Thymus (tissue), 11 donors: ENCODE data around the gene GFOD2. TPM values are rescaled to one million over a fixed set of nuclear protein-coding genes. Genes with fewer than 3 reads are reported as not detected.

Source experiments
- DNase-seq, 9 donors: peaks; one replicate each; pipeline ENCODE4 v3.0.0-alpha.2; 2013; ENCODE audit warnings: low spot score in 9 of 9, low read depth in 6 of 9, missing footprints in 1 of 9
- H3K27ac ChIP-seq, 2 donors: one replicate each; pipeline ENCODE4 v1.5.1; 2013; ENCODE audit warnings: control low read depth in 1 of 2, low read depth in 1 of 2, low read length in 1 of 2, mild to moderate bottlenecking in 1 of 2, moderate library complexity in 1 of 2
- H3K27me3 ChIP-seq, 2 donors: one replicate each; pipeline ENCODE4 v1.5.1; 2013; ENCODE audit warnings: low read length in 1 of 2; ENCODE audit not compliant: control insufficient read depth in 2 of 2, insufficient read depth in 1 of 2
- H3K36me3 ChIP-seq, 2 donors: one replicate each; pipeline ENCODE4 v1.5.1; 2013; ENCODE audit warnings: low read length in 1 of 2, mild to moderate bottlenecking in 1 of 2, moderate library complexity in 1 of 2; ENCODE audit not compliant: control insufficient read depth in 2 of 2, insufficient read depth in 2 of 2
- H3K4me1 ChIP-seq, 2 donors: one replicate each; pipeline ENCODE4 v1.5.1; 2013; ENCODE audit warnings: low read length in 2 of 2; ENCODE audit not compliant: control insufficient read depth in 2 of 2, insufficient read depth in 2 of 2
- H3K4me3 ChIP-seq, 2 donors: one replicate each; pipeline ENCODE4 v1.5.1; 2013; ENCODE audit warnings: low read length in 2 of 2, control low read depth in 1 of 2, mild to moderate bottlenecking in 1 of 2
- H3K9me3 ChIP-seq, 2 donors: one replicate each; pipeline ENCODE4 v1.5.1; 2013; ENCODE audit warnings: low read length in 1 of 2, mild to moderate bottlenecking in 1 of 2; ENCODE audit not compliant: control insufficient read depth in 2 of 2, insufficient read depth in 1 of 2
- WGBS: extraction: QIAGEN DNeasy Blood & Tissue Kit; methylation state at CpG from one replicate; pipeline ENCODE4 v1.1.7; 2013; 5-methylcytosine and 5-hydroxymethylcytosine counted together
- polyA plus RNA-seq: library from polyadenylated mRNA; stranded (reverse); fragments of 200-250 nt; gene quantifications from one replicate; pipeline ENCODE4 v1.2.3, GENCODE V29; 2013
- total RNA-seq: library from RNA; stranded (reverse); fragments of 120-200 nt; gene quantifications from one replicate; pipeline ENCODE4 v1.2.4, GENCODE V29; 2013
- donor health status: healthy.

Gene GFOD2
- total and polyA plus RNA-seq, 2 donors: 10.2 to 11.3 TPM

DNA sequence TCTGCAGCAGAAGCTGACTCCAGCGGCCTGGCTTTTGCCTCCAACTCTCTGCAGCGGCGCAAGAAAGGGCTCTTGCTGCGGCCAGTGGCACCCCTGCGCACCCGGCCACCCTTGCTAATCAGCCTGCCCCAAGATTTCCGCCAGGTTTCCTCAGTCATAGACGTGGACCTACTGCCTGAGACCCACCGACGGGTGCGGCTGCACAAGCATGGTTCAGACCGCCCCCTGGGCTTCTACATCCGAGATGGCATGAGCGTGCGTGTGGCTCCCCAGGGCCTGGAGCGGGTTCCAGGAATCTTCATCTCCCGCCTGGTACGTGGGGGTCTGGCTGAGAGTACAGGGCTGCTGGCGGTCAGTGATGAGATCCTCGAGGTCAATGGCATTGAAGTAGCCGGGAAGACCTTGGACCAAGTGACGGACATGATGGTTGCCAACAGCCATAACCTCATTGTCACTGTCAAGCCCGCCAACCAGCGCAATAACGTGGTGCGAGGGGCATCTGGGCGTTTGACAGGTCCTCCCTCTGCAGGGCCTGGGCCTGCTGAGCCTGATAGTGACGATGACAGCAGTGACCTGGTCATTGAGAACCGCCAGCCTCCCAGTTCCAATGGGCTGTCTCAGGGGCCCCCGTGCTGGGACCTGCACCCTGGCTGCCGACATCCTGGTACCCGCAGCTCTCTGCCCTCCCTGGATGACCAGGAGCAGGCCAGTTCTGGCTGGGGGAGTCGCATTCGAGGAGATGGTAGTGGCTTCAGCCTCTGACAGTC is 57.0 kb downstream of the GFOD2 start:
- H3K9me3 ChIP-seq: no peaks in the 10 kb centered on the region
- H3K4me3 ChIP-seq: no peak overlapping the region
- H3K27ac ChIP-seq: no peak overlapping the region
- H3K27me3 ChIP-seq: peaks cover 0 to 9% of the 10 kb centered on the region in 2 donors
- no peak for DNase-seq
- peaks cover 23 to 39% of the 10 kb centered on the region in 2 donors for H3K4me1 ChIP-seq
- 98% methylated on average over 34 of the region's 34 CpGs for WGBS
- peaks cover 24 to 30% of the 10 kb centered on the region in 2 donors for H3K36me3 ChIP-seq

- Histone ChIP-seq H3K9me3 (no peaks in the 10 kb centered on the region), H3K4me1 (peaks cover 21 to 36% of the 10 kb centered on the region in 2 donors), H3K27ac (peak overlapping the region; percentile 38 to 39), H3K27me3 (peaks cover 0 to 9% of the 10 kb centered on the region in 2 donors), H3K4me3 (peak overlapping the region; percentile 36 to 66), H3K36me3 (peaks cover 33 to 38% of the 10 kb centered on the region in 2 donors)
- 12% methylated on average over 39 of the region's 39 CpGs for WGBS
- DNase-seq: peak in 2 of 9 donors; percentile 50 to 59
Measured at GRCh38 chr16:67661101-67661761, 57.9 kb downstream of the GFOD2 start.

DNA sequence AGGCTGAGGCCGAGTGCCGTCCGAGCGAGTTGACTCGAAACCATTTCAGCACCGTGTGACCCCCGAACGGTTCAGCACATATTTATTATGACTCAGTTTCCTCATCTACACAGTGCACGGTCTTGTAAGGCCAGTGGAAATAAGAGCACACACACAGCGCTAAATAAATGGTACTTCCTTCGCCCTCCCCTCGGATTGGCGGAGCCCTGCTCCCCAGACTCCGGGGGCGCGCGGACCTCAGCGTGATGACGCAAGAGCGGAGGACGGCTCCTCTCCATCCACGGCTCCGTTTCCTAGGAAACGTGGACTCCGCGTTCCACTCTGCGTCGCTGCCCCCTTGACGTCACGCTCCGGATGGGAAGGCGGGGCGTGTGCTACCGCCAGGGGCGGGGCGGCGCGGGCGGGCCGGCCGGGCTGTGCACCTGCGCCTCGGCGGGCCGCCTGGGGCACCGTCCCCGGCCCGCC is 58.5 kb downstream of the GFOD2 start, which contains the start of gene PARD6A:
PARD6A (plus strand) TSS at position 397 of the 465 bp plus-strand sequence. CDS start 79 bp downstream, outside the sequence.
- Histone ChIP-seq H3K4me1 (peaks cover 15 to 29% of the 10 kb centered on the region in 2 donors), H3K27me3 (peaks cover 0 to 4% of the 10 kb centered on the region in 2 donors), H3K9me3 (no peaks in the 10 kb centered on the region), H3K4me3 (peak within 1 kb of the TSS; percentile 66 to 98), H3K36me3 (peaks cover 39 to 45% of the 10 kb centered on the region in 2 donors), H3K27ac (peak within 1 kb of the TSS; percentile 97 to 99)
- DNase-seq: peak; percentile 85 to 98 (median 93)
- WGBS: under 1% methylated on average over 48 of the region's 48 CpGs

DNA sequence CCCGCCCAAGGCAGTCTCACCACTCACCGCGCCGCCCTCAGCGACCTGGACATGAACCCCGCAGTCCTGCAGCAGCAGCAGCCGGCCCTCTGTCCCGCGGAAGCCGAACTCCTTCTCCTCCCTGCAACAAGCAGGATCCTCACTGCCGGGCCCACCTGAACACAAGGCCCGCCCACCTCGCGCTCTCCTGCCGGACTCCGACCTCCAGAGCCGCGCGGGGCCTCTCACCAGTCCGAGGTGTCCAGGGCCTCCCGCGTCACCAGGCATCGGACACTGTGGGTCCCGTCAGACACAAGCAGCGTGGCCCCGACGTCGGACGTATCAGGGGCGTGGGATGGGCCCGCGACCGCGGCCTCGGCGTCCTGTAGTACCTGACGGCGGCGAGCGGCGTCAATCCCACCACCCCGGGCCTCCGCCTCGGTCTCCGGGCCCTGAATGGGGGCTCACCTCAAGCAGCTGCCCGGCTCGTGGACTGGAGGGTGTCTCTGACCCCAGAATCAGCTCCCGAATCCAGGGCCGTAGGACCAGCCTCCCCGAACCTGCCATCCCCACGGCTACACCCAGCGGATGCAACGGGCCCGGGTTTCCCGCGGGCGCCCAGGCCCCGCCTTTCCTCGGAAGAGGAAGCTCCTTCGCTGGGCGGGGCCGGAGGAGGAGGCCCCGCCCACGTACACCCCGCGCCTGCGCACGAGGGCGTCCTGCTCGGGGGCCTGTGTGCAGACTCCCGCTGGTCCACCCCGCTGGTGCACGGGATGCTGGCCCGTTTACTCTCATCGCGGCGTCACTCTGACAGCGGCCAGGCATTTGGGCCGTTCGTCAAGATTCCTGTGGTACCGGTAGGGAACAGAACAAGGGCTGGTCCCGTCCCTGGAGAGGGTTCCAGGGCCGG is 59.2 kb downstream of the GFOD2 start, which contains the start of gene ACD:
ACD (minus strand) TSS at position 586 of the 889 bp plus-strand sequence; CDS start at position 546, 40 bp downstream.
- peak within 1 kb of the TSS; percentile 97 to 99 for H3K27ac ChIP-seq
- under 1% methylated on average over 83 of the region's 83 CpGs for WGBS
- peaks cover 14 to 27% of the 10 kb centered on the region in 2 donors for H3K4me1 ChIP-seq
- peak within 1 kb of the TSS; percentile 66 to 98 for H3K4me3 ChIP-seq
- DNase-seq: peak; percentile 79 to 97 (median 93)
- H3K27me3 ChIP-seq: peaks cover 0 to 4% of the 10 kb centered on the region in 2 donors
- H3K36me3 ChIP-seq: peaks cover 46 to 52% of the 10 kb centered on the region in 2 donors
- no peaks in the 10 kb centered on the region for H3K9me3 ChIP-seq

DNA sequence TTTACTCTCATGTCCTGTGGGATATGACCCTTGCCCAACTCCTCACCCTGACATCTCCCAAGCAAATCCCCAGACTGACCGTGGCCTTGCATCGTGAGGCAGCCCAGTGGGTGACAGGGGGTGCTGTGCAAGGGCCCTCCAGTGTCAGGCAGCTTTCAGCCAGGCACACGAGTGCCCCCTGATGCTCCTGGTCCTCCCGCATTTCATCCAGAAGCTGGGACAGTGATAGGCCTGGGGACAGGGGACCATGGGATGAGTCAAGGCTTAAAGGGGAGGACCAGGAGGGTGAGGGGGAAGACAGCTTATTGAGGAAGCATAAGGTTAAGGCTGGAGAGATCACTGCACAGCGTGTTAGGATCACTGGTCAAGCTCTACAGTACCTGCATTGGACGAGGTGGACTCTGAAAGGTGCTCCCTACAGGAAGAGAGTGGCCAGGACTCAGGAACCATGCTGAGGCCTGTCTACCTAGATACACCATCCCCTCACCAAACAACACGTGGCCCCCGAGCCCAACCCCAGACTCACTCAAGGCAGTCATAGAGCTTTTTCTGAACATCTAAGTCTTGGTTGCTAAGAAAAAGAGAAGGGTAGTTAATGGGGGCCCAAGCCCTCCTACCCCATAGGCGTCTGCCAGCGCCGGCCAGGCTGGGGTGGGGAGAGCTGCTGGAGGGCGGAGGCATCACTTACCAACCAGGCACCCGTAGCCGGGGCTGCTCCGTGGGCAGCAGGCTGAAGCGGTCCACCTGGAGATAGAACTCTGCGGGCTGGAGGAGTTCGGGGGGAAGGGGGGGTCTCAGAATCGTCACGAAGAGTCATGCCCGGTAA is 60.1 kb downstream of the GFOD2 start:
- peaks cover 54 to 60% of the 10 kb centered on the region in 2 donors for H3K36me3 ChIP-seq
- H3K27me3 ChIP-seq: peaks cover 0 to 9% of the 10 kb centered on the region in 2 donors
- 48% methylated on average over 21 of the region's 21 CpGs for WGBS
- H3K4me3 ChIP-seq: peak overlapping the region; percentile 66 to 98
- no peaks in the 10 kb centered on the region for H3K9me3 ChIP-seq
- H3K27ac ChIP-seq: no peak overlapping the region
- H3K4me1 ChIP-seq: peaks cover 14 to 27% of the 10 kb centered on the region in 2 donors
- no peak for DNase-seq

DNA sequence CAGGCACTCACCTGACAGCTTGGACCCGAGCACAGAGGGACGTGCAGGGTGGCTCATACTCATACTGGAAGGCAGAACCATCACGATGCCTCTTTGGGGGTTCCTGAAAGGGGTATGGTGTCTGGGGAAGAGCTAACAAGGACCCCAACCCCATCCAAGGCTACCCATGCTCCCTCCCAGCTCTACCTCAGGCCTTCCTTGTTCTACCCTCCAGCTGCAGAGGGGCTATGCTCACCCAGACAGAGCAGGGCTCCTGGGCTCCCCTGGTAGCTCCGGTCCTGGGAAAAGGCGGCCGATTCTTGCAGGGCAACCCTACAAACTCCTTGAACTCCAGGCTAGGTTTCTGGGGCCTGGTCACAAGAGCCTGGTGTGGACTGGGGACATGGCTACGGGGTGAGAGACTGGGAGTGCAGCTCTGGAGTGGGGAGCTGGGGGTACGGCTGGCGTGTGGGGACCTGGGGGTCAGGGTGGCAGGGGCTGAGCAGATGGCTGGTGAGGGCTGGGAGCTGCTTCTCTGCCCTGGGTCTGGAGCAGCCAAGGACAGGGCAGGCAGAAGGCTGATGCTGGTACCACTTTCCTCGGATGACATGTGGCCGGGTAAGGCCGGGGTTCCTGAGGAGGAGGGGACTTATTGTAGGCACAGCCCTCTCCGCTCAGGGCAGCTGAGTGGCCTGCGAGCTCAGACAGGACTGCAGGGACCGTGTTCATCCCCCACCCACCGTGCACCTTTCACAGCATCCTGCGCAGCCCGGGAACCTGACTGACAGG is 61.2 kb downstream of the GFOD2 start:
- H3K9me3 ChIP-seq: no peaks in the 10 kb centered on the region
- DNase-seq: no peak
- H3K36me3 ChIP-seq: peaks cover 54 to 69% of the 10 kb centered on the region in 2 donors
- peaks cover 0 to 16% of the 10 kb centered on the region in 2 donors for H3K27me3 ChIP-seq
- H3K4me1 ChIP-seq: peaks cover 14 to 31% of the 10 kb centered on the region in 2 donors
- no peak overlapping the region for H3K4me3 ChIP-seq
- WGBS: 96% methylated on average over 18 of the region's 18 CpGs
- H3K27ac ChIP-seq: no peak overlapping the region

DNA sequence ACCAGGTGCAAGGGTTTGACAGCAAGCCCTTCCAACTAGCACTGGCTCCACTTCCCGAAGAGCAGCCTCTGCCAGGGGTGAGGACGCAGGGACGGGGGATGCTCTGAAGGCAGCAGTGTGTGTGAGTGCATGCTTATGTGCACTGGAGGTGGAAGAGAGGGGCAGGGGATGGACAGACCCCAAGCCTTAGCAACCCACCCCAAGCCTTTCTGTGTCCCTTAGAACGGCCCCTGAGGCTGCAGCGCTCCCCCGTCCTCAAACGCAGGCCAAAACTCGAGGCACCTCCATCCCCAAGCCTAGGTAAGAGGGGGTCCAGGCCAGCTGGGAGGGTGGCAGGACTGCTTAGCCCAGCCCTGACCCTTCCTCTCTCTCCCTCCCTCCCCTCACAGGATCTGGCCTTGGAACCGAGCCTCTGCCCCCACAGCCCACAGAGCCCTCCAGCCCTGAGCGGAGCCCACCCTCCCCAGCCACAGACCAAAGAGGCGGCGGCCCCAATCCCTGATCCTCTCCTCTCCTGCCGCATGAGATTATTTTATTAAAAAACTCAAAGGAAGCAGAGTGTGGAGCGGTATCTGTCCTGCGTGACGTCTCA is 62.0 kb downstream of the GFOD2 start:
- no peak for DNase-seq
- peaks cover 50 to 68% of the 10 kb centered on the region in 2 donors for H3K36me3 ChIP-seq
- 96% methylated on average over 16 of the region's 16 CpGs for WGBS
- H3K27me3 ChIP-seq: peaks cover 0 to 16% of the 10 kb centered on the region in 2 donors
- H3K4me3 ChIP-seq: no peak overlapping the region
- H3K9me3 ChIP-seq: no peaks in the 10 kb centered on the region
- H3K4me1 ChIP-seq: peaks cover 14 to 33% of the 10 kb centered on the region in 2 donors
- no peak overlapping the region for H3K27ac ChIP-seq
